Activated CD4-positive, alpha-beta T cell treated with anti-CD3 and anti-CD28 coated beads, Interleukin-2, amount 50 U/mL, for 4 hours (primary cell): Measurements from ENCODE around the gene MEX3D.

ENCODE experiments used
- DNase-seq, 2 experiments: peaks; one replicate each; pipeline ENCODE4 v3.0.0-alpha.2; 2020

Gene MEX3D

GRCh38 chr19:1568320-1569019 lies at the start of gene MEX3D:
Gene MEX3D (minus strand): TSS chr19:1568325. CDS start chr19:1568058, 267 bp downstream.
- peak; percentile 71 to 76 for DNase-seq

GRCh38 chr19:1616875-1617274 lies 48.8 kb upstream of the MEX3D start:
- no peak for DNase-seq

DNA sequence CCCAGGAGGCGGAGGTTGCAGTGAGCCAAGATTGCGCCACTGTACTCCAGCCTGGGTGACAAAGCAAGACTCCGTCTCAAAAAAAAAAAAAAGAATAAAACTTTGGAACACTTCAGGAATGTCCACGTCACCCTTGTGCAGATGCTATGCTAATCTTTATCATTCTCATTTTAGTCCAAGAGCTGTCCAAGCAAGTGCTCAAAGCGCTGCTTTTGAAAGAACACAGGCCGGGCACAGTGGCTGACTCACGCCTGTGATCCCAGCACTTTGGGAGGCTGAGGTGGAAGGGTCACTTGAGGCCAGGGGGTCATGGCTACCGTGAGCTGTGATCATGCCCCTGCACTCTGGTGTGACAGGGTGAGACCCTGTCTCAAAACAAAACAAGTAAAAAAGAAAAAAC lies 48.3 kb upstream of the MEX3D start:
- DNase-seq: no peak

GRCh38 chr19:1615156-1615765 lies 47.1 kb upstream of the MEX3D start:
- DNase-seq: no peak

GRCh38 chr19:1613808-1614570 lies 45.9 kb upstream of the MEX3D start:
- DNase-seq: no peak

DNA sequence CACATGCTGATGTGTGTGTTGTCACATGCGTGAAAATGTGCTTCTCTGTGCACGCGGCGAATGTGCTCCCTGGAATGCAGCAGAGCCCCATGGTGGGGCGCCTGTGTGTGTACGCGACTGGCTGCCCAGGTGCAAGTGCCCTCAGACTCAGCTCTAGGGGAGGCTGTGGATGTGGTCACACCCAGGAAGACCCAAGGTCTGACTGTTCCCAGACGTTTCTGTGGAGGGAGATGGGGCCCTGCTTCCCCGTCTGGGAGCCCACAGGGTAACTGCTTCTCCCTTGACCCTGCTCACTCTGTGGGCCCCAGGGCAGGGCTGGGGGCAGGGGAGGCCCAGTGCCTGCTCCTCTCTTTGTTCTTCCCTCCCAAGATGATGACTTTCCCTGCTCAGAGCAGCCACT lies 45.0 kb upstream of the MEX3D start:
- DNase-seq: no peak

DNA sequence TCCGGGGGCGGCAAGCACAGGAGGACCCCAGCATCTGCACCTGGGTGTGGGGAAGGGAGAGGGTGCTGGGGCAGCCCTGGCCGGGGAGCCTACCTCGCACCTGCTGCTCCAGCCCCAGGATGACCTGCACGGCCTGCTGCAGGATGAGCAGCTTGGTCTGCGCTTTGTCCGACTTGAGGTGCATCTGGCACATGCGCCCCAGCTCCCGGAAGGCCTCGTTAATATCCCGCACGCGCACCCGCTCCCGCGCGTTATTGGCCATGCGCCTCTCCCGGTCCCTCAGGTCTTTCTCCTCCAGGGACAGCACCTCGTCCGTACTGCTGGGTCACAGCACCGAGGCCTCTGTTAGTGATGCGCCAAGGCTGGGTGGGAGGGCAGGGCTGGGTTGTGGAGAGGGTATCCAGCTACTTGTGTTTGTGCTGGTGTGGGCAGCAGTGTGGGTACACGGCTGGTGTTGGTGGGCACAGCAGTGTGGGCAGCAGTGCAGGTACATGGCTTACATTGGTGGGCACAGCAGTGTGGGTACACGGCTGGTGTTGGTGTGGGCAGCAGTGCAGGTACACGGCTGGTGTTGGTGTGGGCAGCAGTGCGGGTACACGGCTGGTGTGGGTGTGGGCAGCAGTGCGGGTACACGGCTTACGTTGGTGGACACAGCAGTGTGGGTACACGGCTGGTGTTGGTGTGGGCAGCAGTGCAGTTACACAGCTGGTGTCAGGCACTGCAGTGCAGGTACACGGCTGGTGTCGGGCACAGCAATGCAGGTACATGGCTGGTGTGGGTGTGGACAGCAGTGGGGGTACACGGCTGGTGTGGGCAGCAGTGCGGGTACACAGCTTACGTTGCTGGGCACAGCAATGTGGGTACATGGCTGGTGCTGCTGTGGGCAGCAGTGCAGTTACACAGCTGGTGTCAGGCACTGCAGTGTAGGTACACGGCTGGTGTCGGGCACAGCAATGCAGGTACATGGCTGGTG lies 44.3 kb upstream of the MEX3D start:
- no peak for DNase-seq

- DNase-seq: no peak
Observed at GRCh38 chr19:1611353-1611752, 43.2 kb upstream of the MEX3D start.

- no peak for DNase-seq
Observed at GRCh38 chr19:1610579-1610978, 42.5 kb upstream of the MEX3D start.

DNA sequence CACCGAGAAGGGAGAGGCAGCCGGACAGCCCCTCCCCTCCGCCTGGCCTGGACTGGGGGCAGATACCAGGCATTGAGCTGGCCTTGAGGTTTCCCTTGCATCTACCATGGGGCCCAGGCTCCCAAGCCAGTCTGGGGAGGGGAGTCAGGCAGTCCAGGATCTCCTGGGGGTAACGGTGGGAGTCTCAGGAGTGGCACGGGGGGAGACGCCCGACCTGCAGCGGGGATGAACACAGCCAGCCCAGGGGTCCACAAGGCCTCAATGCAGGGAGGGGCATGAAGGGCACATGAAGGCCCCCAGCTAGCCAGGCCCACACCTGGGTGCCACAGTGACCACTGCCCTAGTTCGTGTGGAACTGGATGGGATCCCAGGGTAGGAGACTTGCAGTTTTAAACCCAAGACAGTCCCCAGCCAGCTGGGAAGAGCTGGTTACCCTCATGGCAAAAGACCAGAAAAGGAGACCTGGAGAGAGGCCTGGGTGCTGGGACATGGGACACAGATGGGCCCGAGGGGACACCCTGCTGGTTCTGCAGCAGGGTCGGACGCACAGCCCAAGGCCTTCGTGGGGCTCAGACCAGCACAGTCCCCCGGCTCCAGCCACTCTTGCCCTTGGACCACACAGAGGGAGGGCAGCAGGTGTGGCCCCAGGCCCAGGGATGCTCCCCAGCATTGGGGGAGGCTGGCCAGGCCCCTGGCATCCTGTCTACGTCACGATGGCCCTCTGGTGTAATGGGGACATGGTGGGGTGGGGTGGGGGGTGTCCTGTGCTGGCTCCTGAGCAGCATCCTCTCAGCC lies 41.8 kb upstream of the MEX3D start:
- DNase-seq: no peak

DNA sequence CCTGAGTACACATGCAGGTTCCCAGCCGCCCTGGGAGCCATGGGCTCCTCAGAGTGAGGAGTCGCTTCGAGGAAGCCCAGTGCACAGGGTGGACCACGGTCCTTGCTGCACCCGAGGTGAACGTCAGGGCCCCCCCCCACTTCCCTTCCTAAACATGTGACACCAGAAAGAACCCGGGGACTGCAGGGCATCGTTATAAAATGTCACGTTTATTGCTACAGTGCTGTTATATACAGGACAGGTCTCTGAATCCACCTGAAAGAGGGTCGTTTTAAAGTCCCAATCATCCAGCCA lies 40.9 kb upstream of the MEX3D start:
- DNase-seq: no peak

DNA sequence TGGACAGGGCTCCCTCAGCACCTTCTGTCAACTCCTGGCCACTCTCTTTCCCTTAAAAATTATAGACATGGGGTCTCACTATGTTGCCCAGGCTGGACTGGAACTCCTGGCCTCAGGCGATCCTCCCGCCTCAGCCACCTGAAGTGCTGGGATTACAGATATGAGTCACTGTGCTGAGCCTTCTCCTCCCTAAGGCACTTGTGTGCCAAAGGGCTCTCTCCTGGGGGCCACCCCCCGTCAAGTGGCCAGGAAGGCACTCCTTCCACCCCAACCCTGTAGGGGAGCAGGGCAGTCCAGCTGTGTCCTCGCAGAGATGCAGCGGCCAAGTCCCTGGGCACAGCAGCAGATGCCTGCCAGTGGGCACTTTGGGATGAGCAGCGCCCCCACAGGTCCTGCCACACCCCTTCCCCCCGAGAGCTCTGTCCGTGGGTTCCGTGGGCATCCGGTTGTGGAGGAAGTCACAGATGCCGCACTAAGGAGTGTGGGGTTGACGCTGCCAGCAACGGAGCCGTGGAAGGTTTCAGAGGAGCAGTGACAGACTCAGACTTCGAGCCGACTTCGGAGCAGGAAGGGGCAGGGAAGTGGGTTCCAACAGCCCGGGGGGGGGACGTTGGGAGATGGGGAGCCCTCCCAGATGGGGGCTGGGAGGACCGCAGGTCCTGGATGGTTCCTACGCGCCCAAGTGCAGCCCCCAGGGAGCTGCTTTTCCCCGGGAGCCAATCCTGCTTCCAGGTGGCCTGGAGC lies 40.4 kb upstream of the MEX3D start:
- DNase-seq: no peak

- no peak for DNase-seq
Observed at GRCh38 chr19:1606138-1606651, 38.1 kb upstream of the MEX3D start.

DNA sequence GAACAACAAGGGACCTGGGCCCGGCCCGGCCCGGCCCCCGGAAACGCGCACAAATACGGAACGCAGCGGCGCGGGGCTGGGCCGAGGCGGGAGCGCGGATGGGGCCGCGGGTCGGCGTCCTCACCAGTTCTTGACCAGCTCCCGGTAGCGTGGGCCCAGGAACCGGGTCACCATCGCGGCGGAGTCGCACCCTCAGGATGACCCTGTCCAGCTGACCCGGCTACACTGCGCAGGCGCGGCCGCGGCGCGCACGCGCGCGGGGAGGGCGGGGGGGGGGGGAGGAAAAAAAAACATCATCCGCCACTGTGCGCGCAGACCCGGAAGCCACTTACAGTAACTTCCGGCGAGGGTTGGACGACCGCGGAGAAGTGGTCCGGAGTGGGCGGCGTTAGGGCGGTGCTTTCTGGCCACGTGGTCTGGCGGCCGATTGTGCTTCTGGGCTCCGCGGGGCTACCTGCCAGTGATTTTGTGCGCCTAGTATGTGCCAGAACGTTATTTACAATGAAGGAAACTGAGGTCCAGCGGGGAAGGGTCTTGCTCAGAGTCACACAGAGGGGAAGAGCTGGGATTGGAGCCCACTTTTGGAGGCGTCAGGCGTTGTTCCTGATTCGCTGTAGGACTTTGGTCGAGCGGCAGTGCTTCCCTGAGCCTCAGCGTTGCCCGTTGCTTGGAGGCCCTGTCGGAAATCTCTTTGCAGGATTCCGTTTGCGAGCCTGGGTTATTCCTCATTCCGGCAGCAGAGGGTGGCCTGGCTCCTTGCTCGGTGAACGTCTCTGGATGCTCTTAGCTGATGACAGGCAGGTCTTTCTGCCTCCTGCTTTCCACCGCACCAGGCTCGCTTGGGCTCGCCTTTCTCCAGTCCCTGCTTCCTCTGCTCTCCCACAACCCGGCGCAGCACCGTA lies 37.4 kb upstream of the MEX3D start, which contains the start of gene UQCR11:
TSS of gene UQCR11 (minus strand) at position 227 of the 902 bp plus-strand sequence. CDS start at position 174, 53 bp downstream.
- DNase-seq: peak; percentile 87 to 89

DNA sequence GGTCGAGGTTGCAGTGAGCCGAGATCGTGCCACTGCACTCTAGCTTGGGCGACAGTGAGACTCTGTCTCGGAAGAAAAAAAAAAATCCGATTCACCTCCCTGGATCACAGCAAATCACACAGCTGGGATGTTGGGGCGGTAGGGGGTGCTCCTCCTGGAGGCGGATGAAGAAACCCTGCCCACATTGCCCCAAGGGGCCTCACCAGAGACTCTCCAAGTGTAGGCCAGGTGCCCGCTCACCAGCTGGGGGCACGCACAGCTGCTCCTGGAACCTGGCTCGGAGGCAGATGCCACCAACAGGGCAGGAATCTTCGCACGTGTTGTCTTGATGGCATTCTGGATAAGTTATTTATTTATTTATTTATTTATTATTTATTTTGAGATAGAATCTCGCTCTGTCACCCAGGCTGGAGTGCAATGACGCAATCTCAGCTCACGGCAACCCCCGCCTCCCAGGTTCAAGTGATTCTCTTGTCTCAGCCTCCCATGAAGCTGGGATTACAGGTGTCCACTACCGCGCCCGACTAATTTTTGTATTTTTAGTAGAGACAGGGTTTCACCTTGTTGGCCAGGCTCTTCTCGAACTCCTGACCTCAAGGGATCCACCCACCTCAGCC lies 34.1 kb upstream of the MEX3D start:
- DNase-seq: no peak

DNA sequence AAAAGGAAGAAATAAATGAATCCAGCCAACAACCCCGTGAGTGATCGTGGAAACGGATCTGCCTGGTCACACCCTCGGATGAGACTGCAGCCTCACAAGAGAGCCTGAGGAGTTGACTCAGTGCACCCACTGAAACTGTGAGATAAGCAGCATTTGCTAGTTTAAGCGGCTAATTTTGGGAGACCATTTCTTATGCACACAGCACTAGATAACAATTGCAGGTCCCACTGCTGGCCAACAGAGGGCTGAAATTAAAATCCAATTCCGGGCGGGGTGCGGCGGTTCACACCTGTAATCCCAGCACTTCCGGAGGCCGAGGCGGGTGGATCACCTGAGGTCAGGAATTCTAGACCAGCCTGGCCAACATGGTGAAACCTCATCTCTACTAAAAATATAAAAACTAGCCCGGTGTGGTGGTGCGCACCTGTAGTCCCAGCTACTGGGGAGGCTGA lies 33.5 kb upstream of the MEX3D start:
- no peak for DNase-seq

GRCh38 chr19:1599460-1599846 lies 31.3 kb upstream of the MEX3D start:
- DNase-seq: no peak

DNA sequence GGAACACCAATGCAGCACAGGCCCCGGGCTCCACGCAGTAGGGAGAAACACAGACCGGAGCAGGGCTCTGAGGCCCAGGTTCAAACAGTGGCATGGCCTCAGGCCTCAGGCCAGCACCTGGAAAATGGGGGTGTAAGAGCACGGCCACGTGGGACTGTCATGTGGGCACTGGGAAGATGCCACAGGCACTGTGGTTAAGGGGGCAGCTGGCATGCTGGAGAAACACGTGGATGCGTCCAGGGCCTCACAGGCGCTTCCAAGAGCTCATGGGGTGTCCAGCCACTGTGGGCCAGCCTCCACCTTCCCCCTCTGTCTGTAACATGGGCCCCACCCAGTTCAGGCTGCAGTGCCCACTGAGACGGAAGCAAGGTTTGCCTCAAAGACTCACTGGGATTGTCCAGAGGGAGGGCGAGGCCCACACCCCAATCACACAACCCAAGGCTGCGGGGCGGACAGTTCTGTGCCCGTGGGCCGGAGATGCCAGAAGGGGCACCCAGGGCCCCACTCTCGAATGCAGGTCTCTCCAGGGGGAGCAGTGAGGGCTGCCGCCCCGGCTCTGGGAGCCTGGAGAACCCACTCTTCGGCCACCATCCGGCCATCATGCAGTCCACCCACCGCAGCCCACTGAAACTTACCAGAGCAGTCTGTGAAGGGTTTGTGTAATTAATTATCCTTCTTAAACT lies 30.8 kb upstream of the MEX3D start:
- no peak for DNase-seq

DNA sequence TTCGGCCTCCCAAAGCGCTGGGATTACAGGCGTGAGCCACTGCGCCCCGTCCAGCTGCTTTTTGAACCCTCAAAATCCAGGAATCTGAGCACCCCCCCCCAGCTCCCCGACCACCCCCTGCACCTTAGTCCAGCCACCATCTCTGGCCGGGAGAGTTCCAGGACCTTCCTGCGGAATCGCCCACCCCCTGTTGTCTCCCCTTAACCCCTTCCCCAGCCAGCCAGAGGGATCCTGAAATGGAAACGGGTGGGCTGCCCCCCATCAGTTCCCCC lies 25.3 kb upstream of the MEX3D start:
- DNase-seq: no peak
